ENCODE measurements around the gene ESYT2. TPM values are rescaled to one million over a fixed set of nuclear protein-coding genes. Genes with fewer than 3 reads are reported as not detected.

Gene ESYT2
- total RNA-seq, 1 experiment from 2014 or later = 66.6 TPM

- Mint-ChIP-seq H3K4me1 (ENCODE audit: low read depth, unreplicated experiment) (no peaks in the 10 kb centered on the region), H3K36me3 (ENCODE audit: insufficient read depth, unreplicated experiment) (no peaks in the 10 kb centered on the region), H3K4me3 (ENCODE audit: low read depth, unreplicated experiment) (no peak overlapping the region), H3K27me3 (ENCODE audit: unreplicated experiment) (peaks cover 38% of the 10 kb centered on the region), H3K27ac (ENCODE audit: unreplicated experiment) (no peak overlapping the region), H3K9me3 (ENCODE audit: low read depth, unreplicated experiment) (no peaks in the 10 kb centered on the region)
- intact Hi-C loops (cut with micrococcal nuclease; ENCODE audit: unreplicated experiment) = no loop called here
- CTCF ChIA-PET = interaction anchor here (0.6 kb wide), 1 partner anchor 248 kb away, joined by 3 read pairs; no protein-coding TSS in a partner anchor
- TF ChIP-seq CTCF (IDR thresholded peaks at IDR 0.05; ENCODE audit: unreplicated experiment) = no peak
- no TSS peak for BruUV-seq (replicated peaks)
- no peak for DNase-seq
Observed at GRCh38 chr7:158716802-158717201, 112.5 kb downstream of the ESYT2 start.

- H3K27me3 Mint-ChIP-seq (ENCODE audit: unreplicated experiment) = peaks cover 2% of the 10 kb centered on the region
- BruUV-seq (replicated peaks) = no TSS peak
Observed at GRCh38 chr7:158710651-158711102, 118.6 kb downstream of the ESYT2 start.

GRCh38 chr7:158707610-158708009, 121.7 kb downstream of the ESYT2 start:
- no TSS peak for BruUV-seq (replicated peaks)
- H3K27me3 Mint-ChIP-seq (ENCODE audit: unreplicated experiment) = no peaks in the 10 kb centered on the region
- intact Hi-C loops (cut with micrococcal nuclease; ENCODE audit: unreplicated experiment) = no loop called here
- TF ChIP-seq CTCF (IDR thresholded peaks at IDR 0.05; ENCODE audit: unreplicated experiment) = no peak
- no peak overlapping the region for H3K4me3 Mint-ChIP-seq (ENCODE audit: low read depth, unreplicated experiment)
- peaks cover 34% of the 10 kb centered on the region for H3K36me3 Mint-ChIP-seq (ENCODE audit: insufficient read depth, unreplicated experiment)
- no peak for DNase-seq
- no peaks in the 10 kb centered on the region for H3K9me3 Mint-ChIP-seq (ENCODE audit: low read depth, unreplicated experiment)
- no peak overlapping the region for H3K27ac Mint-ChIP-seq (ENCODE audit: unreplicated experiment)
- CTCF ChIA-PET = no interaction called here
- H3K4me1 Mint-ChIP-seq (ENCODE audit: low read depth, unreplicated experiment) = peaks cover 37% of the 10 kb centered on the region

More at GRCh38 chr7:158710651-158711102, 118.6 kb downstream of the ESYT2 start:
- no peak for DNase-seq
- Mint-ChIP-seq H3K4me3 (ENCODE audit: low read depth, unreplicated experiment) (peak overlapping the region; percentile 40), H3K4me1 (ENCODE audit: low read depth, unreplicated experiment) (peaks cover 20% of the 10 kb centered on the region), H3K27ac (ENCODE audit: unreplicated experiment) (peak overlapping the region; percentile 81), H3K36me3 (ENCODE audit: insufficient read depth, unreplicated experiment) (peaks cover 10% of the 10 kb centered on the region), H3K9me3 (ENCODE audit: low read depth, unreplicated experiment) (no peaks in the 10 kb centered on the region)
- no peak for TF ChIP-seq CTCF (IDR thresholded peaks at IDR 0.05; ENCODE audit: unreplicated experiment)
- CTCF ChIA-PET = interaction anchor here (0.6 kb wide), 1 partner anchor 145 kb away, joined by 3 read pairs; no protein-coding TSS in a partner anchor
- intact Hi-C loops (cut with micrococcal nuclease; ENCODE audit: unreplicated experiment) = no loop called here

GRCh38 chr7:158706710-158707590, 122.4 kb downstream of the ESYT2 start:
- H3K4me1 Mint-ChIP-seq (ENCODE audit: low read depth, unreplicated experiment) = peaks cover 40% of the 10 kb centered on the region
- no peak overlapping the region for H3K27ac Mint-ChIP-seq (ENCODE audit: unreplicated experiment)
- BruUV-seq (replicated peaks) = no TSS peak
- no peak for TF ChIP-seq CTCF (IDR thresholded peaks at IDR 0.05; ENCODE audit: unreplicated experiment)
- H3K4me3 Mint-ChIP-seq (ENCODE audit: low read depth, unreplicated experiment) = peak overlapping the region; percentile 95
- intact Hi-C loops (cut with micrococcal nuclease; ENCODE audit: unreplicated experiment) = no loop called here
- no peaks in the 10 kb centered on the region for H3K27me3 Mint-ChIP-seq (ENCODE audit: unreplicated experiment)
- no peaks in the 10 kb centered on the region for H3K9me3 Mint-ChIP-seq (ENCODE audit: low read depth, unreplicated experiment)
- no peak for DNase-seq
- H3K36me3 Mint-ChIP-seq (ENCODE audit: insufficient read depth, unreplicated experiment) = peaks cover 34% of the 10 kb centered on the region
- CTCF ChIA-PET = no interaction called here
